Endodermal cell (in vitro differentiated cells): ENCODE data around the gene CYP46A1. TPM values are rescaled to one million over a fixed set of nuclear protein-coding genes. Genes with fewer than 3 reads are reported as not detected.

ENCODE experiments used
- DNase-seq: peaks from one replicate; pipeline ENCODE4 v3.0.0-alpha.2; 2017
- H3K27ac ChIP-seq: 2 replicates; pipeline ENCODE4 v1.5.1; 2013; ENCODE audit warnings: mild to moderate bottlenecking, low read depth, low read length, moderate library complexity
- H3K27me3 ChIP-seq: 2 replicates; pipeline ENCODE4 v1.6.1; 2013; ENCODE audit warnings: mild to moderate bottlenecking, low read length, moderate library complexity; ENCODE audit not compliant: insufficient read depth, control insufficient read depth, poor library complexity, severe bottlenecking
- H3K36me3 ChIP-seq: 2 replicates; pipeline ENCODE4 v1.7.0; 2013; ENCODE audit warnings: mild to moderate bottlenecking, low read length, moderate library complexity; ENCODE audit not compliant: control insufficient read depth, insufficient read depth
- H3K4me1 ChIP-seq: one replicate; pipeline ENCODE4 v1.7.0; 2013; ENCODE audit warnings: low read length; ENCODE audit not compliant: control insufficient read depth, insufficient read depth
- H3K4me3 ChIP-seq: 2 replicates; pipeline ENCODE4 v1.5.1; 2013; ENCODE audit warnings: mild to moderate bottlenecking, low read length, moderate library complexity
- H3K9ac ChIP-seq: 2 replicates; pipeline ENCODE4 v1.6.1; 2013; ENCODE audit warnings: mild to moderate bottlenecking, low read length, moderate library complexity; ENCODE audit not compliant: poor library complexity, severe bottlenecking; ENCODE audit errors: extremely low read depth
- H3K9me3 ChIP-seq: 2 replicates; pipeline ENCODE4 v1.6.1; 2013; ENCODE audit warnings: mild to moderate bottlenecking, low read length, moderate library complexity; ENCODE audit not compliant: control insufficient read depth
- H3K27ac Mint-ChIP-seq: 2 replicates; pipeline ENCODE4 v1.8.0; 2020; ENCODE audit warnings: mixed read lengths
- H3K27me3 Mint-ChIP-seq: 2 replicates; pipeline ENCODE4 v1.8.0; 2021; ENCODE audit warnings: mild to moderate bottlenecking, mixed read lengths; ENCODE audit not compliant: insufficient read depth
- H3K36me3 Mint-ChIP-seq: 2 replicates; pipeline ENCODE4 v1.8.0; 2020; ENCODE audit warnings: low read depth, mixed read lengths
- H3K4me1 Mint-ChIP-seq: 2 replicates; pipeline ENCODE4 v1.8.0; 2020; ENCODE audit warnings: mixed read lengths
- H3K4me3 Mint-ChIP-seq: 2 replicates; pipeline ENCODE4 v1.8.0; 2020; ENCODE audit warnings: mild to moderate bottlenecking, moderate library complexity, mixed read lengths
- H3K9me3 Mint-ChIP-seq: 2 replicates; pipeline ENCODE4 v1.8.0; 2020; ENCODE audit warnings: mild to moderate bottlenecking, mixed read lengths
- CTCF ChIP-seq: fragments of 200-600 bp; sonication (generic); conservative IDR thresholded peaks from 2 replicates; pipeline ENCODE4 v1.5.0; 2021; ENCODE audit warnings: antibody characterized with exemption, mild to moderate bottlenecking
- WGBS, 2 experiments: methylation state at CpG; one replicate each; pipeline versions ENCODE4 v1.1.5 to v1.1.7; 2013; ENCODE audit warnings: missing lambda C conversion rate in 2 of 2, mixed read lengths in 1 of 2; ENCODE audit not compliant: insufficient coverage in 1 of 2, insufficient read length in 1 of 2; 5-methylcytosine and 5-hydroxymethylcytosine counted together
- total RNA-seq, 2 donors: library from RNA; stranded (reverse); fragmentation: NEBNext Ultra II Directional in 1 of 2; extraction: Animal tissue kit (Norgen Biotek cat#: 25700) in 1 of 2; gene quantifications; 2 replicates in 1 of 2; 3 replicates in 1 of 2; pipeline ENCODE4 v1.2.1, GENCODE V29; 2021

CYP46A1 gene
- total RNA-seq, 2 donors from 2014 or later: 0.55 to 0.57 TPM

GRCh38 chr14:99649643-99650042 lies 34.5 kb upstream of the CYP46A1 start:
- Mint-ChIP-seq H3K27me3 (peaks cover 13% of the 10 kb centered on the region), H3K9me3 (no peaks in the 10 kb centered on the region), H3K4me3 (no peak overlapping the region), H3K4me1 (no peaks in the 10 kb centered on the region), H3K36me3 (no peaks in the 10 kb centered on the region), H3K27ac (no peak overlapping the region)
- no peak for TF ChIP-seq CTCF
- WGBS, 2 experiments: 95 to 97% methylated on average over 4 to 8 of the region's 8 CpGs
- H3K4me3 ChIP-seq: no peak overlapping the region
- H3K36me3 ChIP-seq: no peaks in the 10 kb centered on the region
- no peak for DNase-seq
- H3K27ac ChIP-seq: no peak overlapping the region
- no peaks in the 10 kb centered on the region for H3K9me3 ChIP-seq
- peaks cover 2% of the 10 kb centered on the region for H3K4me1 ChIP-seq
- H3K9ac ChIP-seq: no peak overlapping the region
- peaks cover 15% of the 10 kb centered on the region for H3K27me3 ChIP-seq

GRCh38 chr14:99650189-99650588 lies 33.9 kb upstream of the CYP46A1 start:
- no peak overlapping the region for H3K9ac ChIP-seq
- Mint-ChIP-seq H3K36me3 (no peaks in the 10 kb centered on the region), H3K9me3 (no peaks in the 10 kb centered on the region), H3K27ac (no peak overlapping the region), H3K4me1 (no peaks in the 10 kb centered on the region), H3K27me3 (peaks cover 12% of the 10 kb centered on the region), H3K4me3 (no peak overlapping the region)
- H3K27ac ChIP-seq: no peak overlapping the region
- peaks cover 2% of the 10 kb centered on the region for H3K4me1 ChIP-seq
- H3K27me3 ChIP-seq: peaks cover 9% of the 10 kb centered on the region
- TF ChIP-seq CTCF: no peak
- WGBS, 2 experiments: 88 to 93% methylated on average over 5 to 8 of the region's 9 CpGs
- H3K36me3 ChIP-seq: no peaks in the 10 kb centered on the region
- H3K9me3 ChIP-seq: no peaks in the 10 kb centered on the region
- no peak overlapping the region for H3K4me3 ChIP-seq
- no peak for DNase-seq

GRCh38 chr14:99651953-99652746 lies 31.9 kb upstream of the CYP46A1 start:
- H3K9me3 ChIP-seq: no peaks in the 10 kb centered on the region
- no peak overlapping the region for H3K9ac ChIP-seq
- no peak overlapping the region for H3K4me3 ChIP-seq
- H3K27ac Mint-ChIP-seq: no peak overlapping the region
- no peak overlapping the region for H3K27ac ChIP-seq
- H3K4me3 Mint-ChIP-seq: no peak overlapping the region
- H3K36me3 ChIP-seq: no peaks in the 10 kb centered on the region
- H3K27me3 Mint-ChIP-seq: peaks cover 2% of the 10 kb centered on the region
- DNase-seq: no peak
- H3K4me1 Mint-ChIP-seq: no peaks in the 10 kb centered on the region
- WGBS, 2 experiments: 92 to 95% methylated on average over 25 to 32 of the region's 32 CpGs
- H3K9me3 Mint-ChIP-seq: no peaks in the 10 kb centered on the region
- TF ChIP-seq CTCF: no peak
- H3K27me3 ChIP-seq: no peaks in the 10 kb centered on the region
- H3K36me3 Mint-ChIP-seq: no peaks in the 10 kb centered on the region
- peaks cover 2% of the 10 kb centered on the region for H3K4me1 ChIP-seq
